Measurements from ENCODE around the gene PRKAB1.

PRKAB1 gene

GRCh38 chr12:119686776-119687175, 18.8 kb downstream of the PRKAB1 start:
- TF ChIP-seq, protein P1, sequence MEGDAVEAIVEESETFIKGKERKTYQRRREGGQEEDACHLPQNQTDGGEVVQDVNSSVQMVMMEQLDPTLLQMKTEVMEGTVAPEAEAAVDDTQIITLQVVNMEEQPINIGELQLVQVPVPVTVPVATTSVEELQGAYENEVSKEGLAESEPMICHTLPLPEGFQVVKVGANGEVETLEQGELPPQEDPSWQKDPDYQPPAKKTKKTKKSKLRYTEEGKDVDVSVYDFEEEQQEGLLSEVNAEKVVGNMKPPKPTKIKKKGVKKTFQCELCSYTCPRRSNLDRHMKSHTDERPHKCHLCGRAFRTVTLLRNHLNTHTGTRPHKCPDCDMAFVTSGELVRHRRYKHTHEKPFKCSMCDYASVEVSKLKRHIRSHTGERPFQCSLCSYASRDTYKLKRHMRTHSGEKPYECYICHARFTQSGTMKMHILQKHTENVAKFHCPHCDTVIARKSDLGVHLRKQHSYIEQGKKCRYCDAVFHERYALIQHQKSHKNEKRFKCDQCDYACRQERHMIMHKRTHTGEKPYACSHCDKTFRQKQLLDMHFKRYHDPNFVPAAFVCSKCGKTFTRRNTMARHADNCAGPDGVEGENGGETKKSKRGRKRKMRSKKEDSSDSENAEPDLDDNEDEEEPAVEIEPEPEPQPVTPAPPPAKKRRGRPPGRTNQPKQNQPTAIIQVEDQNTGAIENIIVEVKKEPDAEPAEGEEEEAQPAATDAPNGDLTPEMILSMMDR (IDR thresholded peaks at IDR 0.05; ENCODE audit: extremely low read depth, insufficient read depth, missing control alignments): no peak
- no peak for DNase-seq (ENCODE audit: low spot score)
- in situ Hi-C loops (cut with MboI; ENCODE audit: low pct_unique_long_range_greater_than_20kb, low sequenced_read_pairs, unreplicated experiment): loop anchor here (25.0 kb wide), 1 partner anchor 401 kb away; no protein-coding TSS in a partner anchor

GRCh38 chr12:119687406-119687805, 19.5 kb downstream of the PRKAB1 start:
- no peak for DNase-seq (ENCODE audit: low spot score)
- TF ChIP-seq, protein P1 (IDR thresholded peaks at IDR 0.05; ENCODE audit: extremely low read depth, insufficient read depth, missing control alignments): no peak
- in situ Hi-C loops (cut with MboI; ENCODE audit: low pct_unique_long_range_greater_than_20kb, low sequenced_read_pairs, unreplicated experiment): loop anchor here (25.0 kb wide), 1 partner anchor 400 kb away; no protein-coding TSS in a partner anchor

GRCh38 chr12:119687879-119688278, 19.9 kb downstream of the PRKAB1 start:
- TF ChIP-seq, protein P1 (IDR thresholded peaks at IDR 0.05; ENCODE audit: extremely low read depth, insufficient read depth, missing control alignments): no peak
- in situ Hi-C loops (cut with MboI; ENCODE audit: low pct_unique_long_range_greater_than_20kb, low sequenced_read_pairs, unreplicated experiment): loop anchor here (25.0 kb wide), 1 partner anchor 399 kb away; no protein-coding TSS in a partner anchor
- DNase-seq (ENCODE audit: low spot score): no peak

DNA sequence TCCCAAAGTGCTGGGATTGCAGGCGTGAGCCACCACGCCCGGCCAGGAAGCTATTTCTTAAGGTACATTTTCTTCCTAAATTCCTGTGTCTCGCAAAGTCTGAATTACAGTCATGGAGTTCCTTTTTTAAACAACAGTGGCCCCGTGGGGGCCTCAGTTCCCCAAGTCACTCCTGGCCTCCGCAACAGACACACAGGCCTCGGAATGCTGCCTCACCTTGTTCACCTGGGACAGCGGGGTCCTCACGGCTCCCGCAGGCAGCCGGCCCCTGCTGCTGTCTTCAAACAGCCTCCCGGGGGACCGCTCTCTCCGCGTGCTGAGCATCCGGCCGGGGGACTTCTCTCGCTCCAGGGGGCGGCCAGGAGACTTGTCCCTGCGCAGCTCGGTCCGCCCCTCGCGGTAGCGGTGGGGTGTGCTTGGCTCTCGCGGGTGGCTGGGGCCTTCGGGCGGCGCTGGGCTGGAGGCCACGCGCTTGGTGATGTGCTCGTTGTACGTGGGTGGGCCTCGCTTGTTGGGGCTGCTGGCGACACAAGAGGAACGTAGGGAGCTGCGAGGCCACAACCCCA, 22.1 kb downstream of the PRKAB1 start:
- TF ChIP-seq, protein P1 (IDR thresholded peaks at IDR 0.05; ENCODE audit: extremely low read depth, insufficient read depth, missing control alignments): no peak
- in situ Hi-C loops (cut with MboI; ENCODE audit: low pct_unique_long_range_greater_than_20kb, low sequenced_read_pairs, unreplicated experiment): loop anchor here (25.0 kb wide), 1 partner anchor 397 kb away; no protein-coding TSS in a partner anchor
- DNase-seq (ENCODE audit: low spot score): no peak

- DNase-seq (ENCODE audit: low spot score): no peak
- TF ChIP-seq, protein P1 (IDR thresholded peaks at IDR 0.05; ENCODE audit: extremely low read depth, insufficient read depth, missing control alignments): no peak
- in situ Hi-C loops (cut with MboI; ENCODE audit: low pct_unique_long_range_greater_than_20kb, low sequenced_read_pairs, unreplicated experiment): loop anchor here (25.0 kb wide), 1 partner anchor 396 kb away; no protein-coding TSS in a partner anchor
These were observed 23.4 kb downstream of the PRKAB1 start for GRCh38 chr12:119691202-119691810.

DNA sequence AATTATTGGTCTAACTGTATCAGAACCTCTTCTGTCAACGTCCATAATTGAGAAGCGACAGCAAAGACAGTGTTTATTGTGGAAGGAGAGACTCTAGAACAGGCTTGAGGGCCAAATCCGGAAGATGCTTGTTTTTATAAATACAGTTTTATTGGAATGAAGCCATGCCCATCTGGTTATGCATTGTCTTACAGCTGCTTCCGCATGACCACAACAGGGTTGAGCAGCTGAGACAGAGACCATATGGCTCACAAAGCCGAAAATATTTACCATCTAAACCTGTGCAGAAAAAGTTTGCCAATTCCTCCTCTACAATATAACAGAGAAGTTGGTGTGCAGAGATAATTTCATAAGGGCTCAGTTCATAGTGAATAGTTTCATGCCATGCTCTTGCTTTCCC, 24.5 kb downstream of the PRKAB1 start:
- in situ Hi-C loops (cut with MboI; ENCODE audit: low pct_unique_long_range_greater_than_20kb, low sequenced_read_pairs, unreplicated experiment): loop anchor here (25.0 kb wide), 1 partner anchor 395 kb away; no protein-coding TSS in a partner anchor
- no peak for DNase-seq (ENCODE audit: low spot score)
- TF ChIP-seq, protein P1 (IDR thresholded peaks at IDR 0.05; ENCODE audit: extremely low read depth, insufficient read depth, missing control alignments): no peak
